GM23248 (cell line): ENCODE results near the gene PPP1R16B.

Source experiments
- EZH2 ChIP-seq: fragments of 200-600 bp; sonication (generic); IDR thresholded peaks from 2 replicates; pipeline ENCODE4 v1.6.1; 2018; ENCODE audit warnings: antibody characterized with exemption, mild to moderate bottlenecking; ENCODE audit not compliant: insufficient read depth, poor library complexity, severe bottlenecking
- EZH2phosphoT487 ChIP-seq: fragments of 200-600 bp; sonication (generic); IDR thresholded peaks from 2 replicates; pipeline ENCODE4 v1.6.1; 2018; ENCODE audit warnings: antibody characterized with exemption, moderate library complexity, mild to moderate bottlenecking, low read depth; ENCODE audit not compliant: insufficient read depth

DNA sequence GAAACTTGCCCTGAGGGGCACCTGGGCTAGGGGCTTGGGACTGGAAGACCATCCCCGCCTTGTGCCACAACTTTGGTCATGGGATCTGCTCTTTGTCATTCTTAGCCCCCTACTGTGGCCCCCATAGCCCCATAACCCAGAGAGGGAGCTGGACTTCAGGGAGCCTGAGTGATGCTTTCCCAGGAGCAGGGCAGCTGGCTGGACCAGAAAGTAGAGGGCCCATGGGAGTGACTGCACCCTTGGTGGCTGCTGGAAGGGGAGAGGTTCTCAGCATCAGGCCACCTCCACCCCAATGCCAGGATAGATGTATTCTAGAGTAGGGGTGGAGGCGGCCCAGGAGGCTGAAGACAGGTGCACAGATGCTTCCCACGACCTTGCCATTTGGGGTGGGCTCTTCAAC is 114.9 kb downstream of the PPP1R16B start:
- TF ChIP-seq EZH2 (no peak), EZH2phosphoT487 (no peak)
